NCI-H1930 (cell line): Measurements from ENCODE around the gene HERC4.
"Not testable (repeated sequence)": the region's sequence is repeated elsewhere in the genome, so short reads cannot be mapped to it uniquely, and the experiment has no call there.

Source experiments
- DNase-seq, 2 experiments: peaks; one replicate each; lab custom pipeline; 2025; lab: John Stamatoyannopoulos, UW

HERC4 gene

GRCh38 chr10:68088740-68089139 lies 13.7 kb upstream of the HERC4 start:
- DNase-seq, result no peak

DNA sequence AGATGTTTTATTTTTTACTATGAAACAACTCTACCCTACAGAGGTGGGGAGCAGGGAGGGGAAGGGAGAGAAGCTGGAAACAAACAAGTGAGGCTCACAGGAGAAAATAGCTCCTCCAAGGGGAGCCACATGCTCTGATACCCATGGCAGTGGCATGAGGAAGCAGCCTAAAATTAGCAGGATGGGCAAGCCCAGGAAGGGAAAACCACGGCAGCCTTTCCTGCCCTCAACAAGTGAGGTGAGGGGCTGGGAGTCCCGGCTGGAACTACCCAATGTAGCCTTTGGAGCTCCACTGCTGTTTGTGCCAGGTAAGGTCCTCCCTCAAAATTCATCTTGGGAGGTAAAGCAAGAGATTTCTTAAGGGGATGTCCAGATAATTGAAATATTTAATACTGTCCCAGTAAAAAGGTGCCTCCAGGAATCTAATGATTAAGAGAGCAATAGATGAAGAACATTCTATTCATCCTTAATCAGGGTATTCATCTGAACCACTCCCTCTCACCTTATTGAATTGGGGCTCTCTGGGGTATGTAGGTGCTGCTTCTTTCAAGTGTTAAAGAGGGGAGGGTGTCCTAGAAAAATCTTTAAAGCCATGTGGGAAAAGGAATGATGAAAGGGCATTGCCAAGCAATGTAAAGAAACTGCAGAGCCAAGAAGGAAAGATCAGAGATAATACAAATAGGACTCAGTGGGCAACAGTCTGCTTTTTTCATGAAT lies 12.8 kb upstream of the HERC4 start:
- no peak for DNase-seq

DNA sequence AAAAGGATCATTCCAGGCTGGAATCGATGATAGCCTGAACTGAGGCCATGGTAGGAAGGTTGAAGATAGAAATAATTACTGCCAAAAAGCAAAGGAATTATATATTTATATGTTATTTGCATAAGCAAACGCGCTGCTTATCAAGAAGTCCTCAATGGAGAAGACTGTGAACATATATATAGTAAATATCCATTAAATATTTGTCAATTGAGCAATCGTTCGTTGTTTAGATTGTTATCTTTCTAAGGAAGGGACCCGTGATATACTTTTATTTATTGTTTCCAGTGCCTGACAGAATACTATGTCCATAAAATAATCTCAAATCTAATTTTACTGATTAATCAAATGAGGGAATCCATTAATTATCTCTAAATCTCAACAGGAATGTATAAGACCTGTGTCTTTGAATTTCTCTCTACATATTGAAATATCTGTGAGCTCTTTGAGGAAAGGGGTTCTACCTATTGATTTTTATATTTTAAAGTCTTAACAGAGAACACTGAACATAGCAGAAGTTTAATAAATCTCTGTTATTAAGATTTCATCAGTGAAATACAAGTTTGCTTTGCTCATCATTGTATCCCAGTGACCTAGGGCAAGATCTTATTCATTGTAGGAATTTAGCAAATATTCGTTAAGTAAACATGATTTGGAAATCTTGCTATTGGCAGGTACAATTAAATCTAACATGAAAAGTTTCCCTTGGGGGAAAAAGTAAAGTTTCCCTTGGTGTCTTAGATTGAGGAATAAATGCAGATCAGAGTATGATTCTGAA lies 12.0 kb upstream of the HERC4 start:
- no peak for DNase-seq

DNA sequence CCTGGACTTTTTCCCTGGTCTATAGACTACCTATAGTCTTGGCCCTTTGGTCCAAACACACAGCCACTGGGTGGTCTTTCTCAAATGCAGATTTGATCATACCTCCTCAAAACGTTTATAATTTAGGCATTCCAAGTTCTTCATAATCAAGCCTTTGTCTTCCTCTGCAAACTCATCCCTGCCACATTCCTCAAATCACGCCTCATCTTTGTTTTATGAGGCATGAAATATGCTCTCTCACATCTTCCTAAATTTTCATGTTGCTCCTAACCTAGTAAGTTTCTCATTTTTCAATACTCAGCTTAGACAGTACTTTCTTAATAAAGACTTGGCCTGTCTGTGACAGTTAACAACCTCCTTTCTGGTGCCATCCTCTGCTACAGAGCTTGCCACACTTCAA lies 10.9 kb upstream of the HERC4 start:
- no peak for DNase-seq

GRCh38 chr10:68084469-68084868 lies 9.4 kb upstream of the HERC4 start:
- no peak for DNase-seq

- DNase-seq, result no peak
These were observed 8.9 kb upstream of the HERC4 start for GRCh38 chr10:68083953-68084352.

DNA sequence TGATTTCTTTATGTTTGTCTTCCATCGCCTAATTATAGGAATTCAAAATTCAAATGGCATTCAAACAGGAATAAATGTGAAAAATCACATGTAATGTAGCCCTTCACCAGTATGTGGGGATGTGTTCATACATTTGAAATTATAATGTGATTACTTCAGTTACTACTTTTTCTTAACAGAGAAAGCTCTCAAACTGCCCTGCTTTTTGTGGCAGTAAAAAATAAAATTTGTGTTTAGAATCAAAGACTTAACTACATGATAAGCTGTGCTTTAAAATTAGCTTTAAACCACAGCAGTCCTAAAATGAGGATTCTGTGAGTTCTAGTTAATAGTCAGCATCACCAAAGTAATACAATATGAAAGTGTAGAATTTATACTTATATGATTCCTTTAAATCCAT lies 7.8 kb upstream of the HERC4 start:
- DNase-seq, result no peak

- DNase-seq, result no peak
These were observed 6.8 kb upstream of the HERC4 start for GRCh38 chr10:68081916-68082315.

GRCh38 chr10:68080853-68081431 lies 5.9 kb upstream of the HERC4 start:
- no peak for DNase-seq

DNA sequence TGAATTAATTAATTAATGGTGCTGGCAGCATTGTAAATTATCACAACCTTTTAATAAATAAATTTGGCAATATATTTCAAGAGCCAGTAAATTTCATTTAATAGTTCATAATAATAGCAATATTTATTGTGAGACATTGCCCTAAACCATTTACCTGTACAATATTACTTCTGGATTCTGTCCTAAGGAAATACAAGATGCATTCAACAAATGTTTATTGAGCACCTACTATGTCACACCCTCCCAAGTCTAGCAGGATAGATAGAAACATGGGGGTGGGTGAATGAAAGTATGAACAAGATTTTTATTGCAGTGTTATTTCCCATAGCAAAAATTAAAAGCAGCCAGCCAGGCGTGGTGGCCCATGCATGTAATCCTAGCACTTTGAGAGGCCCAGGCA lies 4.4 kb upstream of the HERC4 start:
- DNase-seq, result no peak

DNA sequence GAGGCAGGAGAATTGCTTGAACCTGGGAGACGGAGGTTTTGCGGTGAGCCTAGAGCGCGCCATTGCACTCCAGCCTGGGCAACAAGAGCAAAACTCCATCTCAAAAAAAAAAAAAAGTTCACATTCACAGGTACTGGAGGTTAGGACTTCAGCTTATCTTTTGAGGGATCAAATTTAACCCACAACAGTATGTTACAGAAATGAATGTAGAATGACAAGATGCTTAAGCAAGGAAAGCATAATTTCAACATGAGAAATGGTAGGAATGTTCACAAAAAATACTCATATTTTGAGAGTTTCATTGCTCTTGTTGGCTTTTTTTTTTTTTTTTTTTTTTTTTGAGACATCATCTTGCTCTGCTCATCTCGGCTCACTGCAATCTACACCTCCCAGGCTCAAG lies 1.9 kb upstream of the HERC4 start:
- DNase-seq, result no peak

GRCh38 chr10:68076081-68076480 lies 998 bp upstream of the HERC4 start:
- DNase-seq, result not testable (repeated sequence)

- DNase-seq, result no peak
These were observed 494 bp upstream of the HERC4 start for GRCh38 chr10:68075550-68076004.

GRCh38 chr10:68074031-68074774 lies 880 bp downstream of the HERC4 start:
- DNase-seq, result no peak

- DNase-seq, result no peak
These were observed 1.5 kb downstream of the HERC4 start for GRCh38 chr10:68073631-68074030.

- no peak for DNase-seq
These were observed 7.6 kb downstream of the HERC4 start for GRCh38 chr10:68067508-68067907.

DNA sequence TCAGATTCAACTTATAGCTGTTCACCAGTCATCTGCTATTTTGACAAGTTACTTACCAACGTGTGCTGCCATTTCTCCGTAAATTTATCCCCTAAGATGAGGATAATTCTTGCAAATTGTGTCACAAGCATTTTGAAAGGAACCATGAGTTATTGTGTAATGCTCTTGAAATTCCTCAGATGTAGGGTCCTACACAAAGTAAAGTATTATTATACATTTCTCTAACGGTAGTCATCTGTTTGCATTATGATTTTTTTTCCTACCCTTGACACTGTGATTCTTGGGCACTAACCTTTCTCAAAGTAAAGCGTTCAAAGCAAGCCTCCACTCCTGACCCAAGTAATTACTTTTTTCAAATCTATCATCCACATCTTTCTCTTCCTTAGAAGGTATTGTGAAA lies 8.1 kb downstream of the HERC4 start:
- DNase-seq, result no peak

DNA sequence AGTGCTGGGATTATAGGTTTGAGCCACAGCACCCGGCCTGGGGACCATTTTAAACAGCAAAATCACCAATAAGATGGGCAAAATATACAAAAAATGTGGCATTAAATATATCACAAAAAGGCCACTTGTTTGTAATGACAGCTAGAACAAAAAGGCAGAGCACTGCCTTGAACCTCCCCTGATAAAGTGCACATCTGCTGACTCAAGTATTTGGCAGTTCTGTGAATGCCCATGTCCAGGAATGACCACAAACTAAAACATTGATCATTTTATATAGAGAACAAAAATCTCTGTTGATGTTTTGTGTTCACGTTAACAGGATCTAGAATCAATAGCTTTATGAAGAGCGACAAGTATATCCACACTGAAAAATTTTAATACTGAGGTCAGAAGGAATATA lies 21.5 kb downstream of the HERC4 start:
- no peak for DNase-seq

GRCh38 chr10:68052463-68052862 lies 22.6 kb downstream of the HERC4 start:
- DNase-seq, result no peak

GRCh38 chr10:68049289-68050078 lies 25.6 kb downstream of the HERC4 start:
- no peak for DNase-seq

- DNase-seq, result no peak
These were observed 27.3 kb downstream of the HERC4 start for GRCh38 chr10:68047554-68048327.
